ENCODE results near the gene ERG28.
"Not testable (repeated sequence)": the region's sequence is repeated elsewhere in the genome, so short reads cannot be mapped to it uniquely, and the experiment has no call there.

ERG28 gene, protein sequence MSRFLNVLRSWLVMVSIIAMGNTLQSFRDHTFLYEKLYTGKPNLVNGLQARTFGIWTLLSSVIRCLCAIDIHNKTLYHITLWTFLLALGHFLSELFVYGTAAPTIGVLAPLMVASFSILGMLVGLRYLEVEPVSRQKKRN

DNA sequence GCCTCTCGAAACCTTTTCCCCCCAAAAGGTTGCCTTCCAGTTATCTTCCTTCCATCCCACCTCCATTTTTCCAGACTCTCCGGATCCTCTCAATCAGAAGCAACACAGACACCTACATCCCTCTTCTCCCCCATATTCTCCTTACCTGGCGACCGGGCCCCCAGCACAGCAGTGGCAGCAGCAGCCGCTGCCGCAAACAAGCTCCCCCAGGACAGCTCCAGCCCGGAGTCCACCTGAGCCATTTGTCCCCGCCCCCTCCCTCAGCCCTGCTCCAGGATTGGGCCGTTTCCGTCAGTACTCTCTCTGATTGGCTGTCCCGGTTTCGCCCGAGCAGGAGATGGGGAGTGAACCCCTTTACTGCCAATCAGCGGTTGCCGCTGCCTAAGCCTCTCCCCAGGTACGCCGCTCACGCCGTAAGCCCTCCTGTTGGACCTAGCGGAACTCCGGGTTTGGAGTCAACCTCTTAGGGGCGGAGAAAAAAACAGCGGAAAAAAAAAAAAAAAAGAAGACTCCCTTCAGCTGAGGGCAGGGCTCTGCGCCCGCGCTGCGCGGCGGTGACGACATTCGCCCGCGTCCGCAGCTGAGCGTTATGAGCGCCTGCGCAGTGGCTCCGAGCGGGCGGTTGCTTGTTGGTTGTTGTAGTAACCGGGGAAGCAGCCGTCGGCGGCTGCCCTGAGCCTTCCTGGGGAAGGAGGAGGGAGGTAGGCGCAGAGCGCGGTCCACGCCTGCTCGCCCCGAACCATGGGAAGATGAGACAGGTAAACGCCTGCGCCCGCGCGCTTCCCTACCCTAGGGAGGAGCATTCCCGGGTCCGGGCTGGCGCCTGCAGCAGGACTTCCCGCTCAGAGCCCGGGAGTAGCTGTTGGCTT is at the start of gene ERG28, which contains the start of gene TTLL5:
ERG28 (minus strand) TSS at position 247 of the 869 bp plus-strand sequence. CDS start 3,374 bp downstream, outside the sequence.
TTLL5 (plus strand) TSS at position 617 of the 869 bp plus-strand sequence. CDS start 1,904 bp downstream, outside the sequence.
- peak; percentile 99 for DNase-seq

DNA sequence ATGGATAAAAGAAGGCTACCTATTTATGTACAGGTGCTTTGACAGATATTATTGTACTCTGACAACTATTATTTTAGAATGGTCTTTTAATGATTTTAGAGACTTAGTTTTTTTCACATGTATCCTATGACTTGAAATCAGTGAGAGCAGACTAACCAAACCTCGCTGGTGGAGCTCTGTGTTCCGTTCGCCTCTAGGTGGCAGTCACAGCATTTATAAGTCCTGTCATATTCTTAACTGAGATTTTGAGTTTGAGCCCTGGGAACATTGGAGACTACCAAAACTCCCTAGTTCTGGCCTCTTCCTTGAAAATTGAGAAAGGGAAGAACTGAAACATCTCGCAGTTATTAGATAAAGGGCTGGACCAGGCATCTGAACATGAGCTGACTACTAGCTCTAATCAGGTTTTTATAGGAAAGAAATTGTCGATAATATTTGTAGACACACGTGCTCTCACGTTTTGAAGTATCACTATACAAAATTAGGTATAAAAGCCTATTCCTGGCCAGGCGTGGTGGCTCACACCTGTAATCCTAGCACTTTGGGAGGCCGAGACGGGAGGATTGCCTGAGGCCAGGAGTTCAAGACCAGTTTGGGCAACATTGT is 48.6 kb upstream of the ERG28 start:
- DNase-seq: peak; percentile 86

DNA sequence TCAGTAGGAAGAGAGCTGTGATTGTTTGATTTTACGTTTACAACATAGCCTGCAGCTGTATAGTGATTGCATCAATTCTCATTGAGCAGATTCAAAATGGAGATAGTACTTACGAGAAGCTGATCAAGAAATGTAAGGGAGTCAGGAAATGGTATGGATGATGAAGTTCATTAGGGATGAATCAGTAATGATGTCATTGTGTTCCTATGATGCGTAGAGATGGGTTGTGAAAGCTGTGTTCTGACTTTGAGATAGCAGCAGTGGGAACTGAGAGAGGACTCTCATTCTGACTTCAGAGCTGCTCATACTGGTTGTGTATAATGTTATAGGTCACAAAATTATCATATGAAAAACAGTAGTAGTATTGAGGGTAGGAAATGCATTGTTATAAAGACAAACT is 44.3 kb upstream of the ERG28 start:
- DNase-seq: no peak

DNA sequence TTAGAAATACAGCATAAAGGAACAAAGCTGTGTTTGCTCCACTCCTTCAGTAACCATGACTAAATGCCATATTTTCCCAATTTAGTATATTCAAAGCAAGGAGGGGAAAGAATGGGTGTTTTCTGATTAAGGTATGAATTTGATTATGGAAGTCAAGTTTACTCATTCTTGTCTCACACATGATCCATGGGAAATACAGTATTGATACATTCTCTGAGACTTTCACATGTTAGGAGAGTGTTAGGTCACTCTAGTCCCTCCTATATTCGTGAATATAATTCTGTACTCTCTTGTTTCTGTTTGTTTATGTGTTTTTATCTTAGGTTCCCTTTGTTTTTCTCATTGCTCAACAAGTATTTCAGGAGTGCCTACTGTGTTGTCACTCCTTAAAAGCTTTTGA is 42.8 kb upstream of the ERG28 start:
- DNase-seq: no peak

DNA sequence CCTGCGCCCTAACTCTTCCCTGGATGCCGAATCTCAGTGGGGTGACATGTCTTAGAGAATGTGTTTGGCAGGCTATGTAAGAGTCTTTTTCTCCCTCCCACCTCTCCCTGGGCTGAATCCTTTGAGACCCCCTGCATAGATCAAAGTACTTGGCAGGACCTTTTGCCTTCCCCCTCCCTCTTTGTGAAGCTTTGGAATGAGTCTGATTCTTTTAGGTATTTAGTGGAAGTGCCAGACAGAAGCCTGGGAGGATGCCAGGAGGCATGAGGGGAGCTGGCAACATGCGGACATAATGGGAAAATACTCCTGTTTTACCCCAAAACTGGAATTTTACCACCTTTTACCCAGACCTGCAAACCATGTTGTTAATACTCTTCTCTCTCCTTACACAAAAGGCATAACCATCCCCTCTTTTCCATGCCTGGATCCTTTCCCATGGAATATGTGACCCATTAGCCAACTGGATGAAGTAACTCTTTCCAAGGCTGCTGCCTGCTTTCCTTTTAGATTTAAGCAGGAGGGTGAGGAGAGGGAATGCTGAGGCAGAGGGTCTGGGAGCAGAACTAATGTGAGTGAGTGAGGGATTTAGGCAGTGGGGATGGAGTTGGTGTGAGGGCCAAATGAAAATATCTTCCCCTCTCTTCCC is 42.1 kb upstream of the ERG28 start:
- DNase-seq: no peak

DNA sequence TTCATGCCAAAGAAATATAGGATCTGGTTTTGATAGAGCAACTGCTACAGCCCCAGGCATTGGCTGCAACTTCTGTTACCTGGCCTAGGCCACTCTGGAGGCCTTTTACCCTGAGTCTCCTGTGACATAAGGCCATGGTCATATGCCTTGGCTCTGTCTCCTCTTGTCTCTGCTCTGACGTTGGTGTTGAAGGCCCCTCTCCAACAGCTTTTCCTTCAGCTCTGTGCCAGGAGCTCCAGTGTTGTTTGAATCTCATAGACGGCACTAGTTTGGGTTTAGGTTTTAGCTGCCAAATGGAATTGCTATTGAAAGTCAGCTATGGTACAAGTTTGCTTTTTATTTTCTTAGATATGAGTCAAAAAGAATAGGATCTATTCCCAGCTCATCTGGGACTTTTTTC is 41.4 kb upstream of the ERG28 start:
- DNase-seq: no peak

DNA sequence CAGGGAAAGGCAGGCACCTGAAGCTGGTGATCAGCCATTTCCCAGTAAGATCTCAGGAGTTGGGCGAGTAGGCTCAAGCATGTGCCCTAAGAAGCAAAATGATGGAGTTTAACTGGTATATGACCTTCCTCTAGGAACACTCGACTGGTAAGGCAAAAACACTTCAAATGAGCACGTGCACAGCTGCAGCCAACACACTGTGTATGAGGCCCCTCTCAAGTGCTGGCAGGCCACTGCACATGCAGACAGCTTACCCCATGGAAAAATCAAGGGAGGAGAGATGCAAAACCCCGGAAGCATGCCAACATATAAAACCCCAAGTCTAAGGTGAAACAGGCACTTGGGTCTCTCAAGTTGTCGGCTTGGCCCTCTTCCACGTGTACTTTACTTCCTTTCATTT is 39.6 kb upstream of the ERG28 start:
- no peak for DNase-seq

DNA sequence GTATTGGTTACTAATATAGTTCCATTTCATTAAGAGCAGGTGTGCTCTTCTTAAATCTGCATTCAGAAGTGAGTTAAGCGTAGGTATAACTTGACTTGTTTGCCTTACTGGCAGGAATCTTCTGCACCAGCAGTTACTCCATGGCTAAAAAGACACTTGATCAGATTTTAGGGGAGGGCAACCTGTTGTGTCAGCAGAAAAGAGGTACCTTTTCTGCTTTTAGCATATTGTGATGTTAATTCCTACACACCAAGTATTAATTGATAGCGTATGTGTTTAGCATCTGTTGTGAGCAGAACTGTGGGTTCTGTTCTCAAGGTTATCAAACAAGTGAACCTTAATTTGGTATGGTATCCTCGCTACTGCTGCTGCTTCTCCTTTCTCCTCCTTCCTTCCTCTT is 38.7 kb upstream of the ERG28 start:
- no peak for DNase-seq

DNA sequence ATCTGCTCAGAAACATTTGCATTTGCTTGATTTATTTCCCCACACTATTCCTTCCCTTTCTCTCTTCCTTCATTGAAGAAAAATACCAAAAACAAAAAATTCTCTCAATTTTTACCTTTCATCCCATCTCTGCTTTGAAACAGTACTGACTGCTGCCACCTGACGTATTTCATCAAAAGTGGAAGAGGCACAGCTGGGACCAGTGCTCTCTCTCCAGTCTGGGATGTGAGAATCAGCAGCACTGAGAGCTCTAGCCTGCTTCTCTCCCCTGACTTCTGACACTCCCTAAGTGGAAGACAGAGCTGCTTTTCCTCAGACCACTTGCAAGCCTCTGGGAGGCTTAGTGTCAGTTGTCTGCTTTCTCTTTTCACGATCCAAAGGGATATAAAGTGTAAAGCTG is 37.2 kb upstream of the ERG28 start:
- no peak for DNase-seq

DNA sequence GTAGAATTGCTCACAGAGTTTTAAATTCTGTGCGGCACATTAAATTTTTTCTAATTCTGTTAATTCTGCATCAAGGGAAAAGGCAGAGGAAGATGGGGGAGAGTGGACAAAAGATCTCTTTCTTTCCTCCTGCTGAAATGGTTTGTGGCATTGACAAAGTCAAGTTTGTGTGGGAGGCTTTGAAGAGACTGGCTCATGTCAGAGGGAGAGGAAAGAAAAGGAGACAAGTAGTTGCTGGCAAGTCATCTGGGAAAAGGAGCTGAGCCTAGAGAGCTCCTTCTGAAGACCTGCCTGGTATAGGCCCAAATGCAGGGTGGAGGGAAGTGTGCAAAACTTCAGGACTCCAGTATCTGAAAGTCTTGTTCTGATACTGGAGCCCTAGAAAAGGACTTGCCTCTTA is 36.7 kb upstream of the ERG28 start:
- no peak for DNase-seq

DNA sequence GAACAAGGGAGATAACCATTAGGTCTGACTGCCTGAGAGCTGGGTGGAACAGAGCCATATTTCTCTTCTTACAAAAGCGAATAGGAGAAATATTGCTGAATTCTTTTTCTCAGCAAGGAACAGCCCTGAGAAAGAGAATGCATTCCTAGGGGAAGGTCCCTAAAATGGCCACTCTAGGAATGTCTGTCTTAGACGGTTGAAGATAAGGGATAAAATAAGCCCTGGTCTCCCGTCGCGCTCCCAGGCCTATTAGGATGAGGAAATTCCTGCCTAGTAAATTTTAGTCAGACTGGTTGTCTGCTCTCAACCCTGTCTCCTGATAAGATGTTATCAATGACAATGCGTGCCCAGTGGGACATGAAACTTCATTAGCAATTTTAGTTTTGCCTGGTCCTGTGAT is 34.3 kb upstream of the ERG28 start:
- not testable (repeated sequence) for DNase-seq

DNA sequence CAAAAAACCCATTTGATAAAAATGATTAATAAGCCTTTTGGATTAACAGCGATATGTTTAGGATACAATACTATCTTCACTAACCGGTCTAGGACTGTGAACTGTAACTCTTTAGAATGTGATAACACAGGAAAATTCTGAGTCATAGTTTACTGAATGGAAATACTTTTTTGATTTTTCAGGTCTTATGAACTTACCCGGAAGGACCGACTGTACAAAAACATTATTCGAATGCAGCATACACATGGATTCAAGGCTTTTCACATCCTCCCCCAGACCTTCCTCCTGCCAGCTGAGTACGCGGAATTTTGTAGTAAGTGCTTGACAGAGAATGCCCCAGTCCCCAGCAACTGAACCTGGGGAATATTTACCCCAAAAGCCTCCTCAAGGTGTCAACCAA is 29.3 kb upstream of the ERG28 start:
- no peak for DNase-seq

DNA sequence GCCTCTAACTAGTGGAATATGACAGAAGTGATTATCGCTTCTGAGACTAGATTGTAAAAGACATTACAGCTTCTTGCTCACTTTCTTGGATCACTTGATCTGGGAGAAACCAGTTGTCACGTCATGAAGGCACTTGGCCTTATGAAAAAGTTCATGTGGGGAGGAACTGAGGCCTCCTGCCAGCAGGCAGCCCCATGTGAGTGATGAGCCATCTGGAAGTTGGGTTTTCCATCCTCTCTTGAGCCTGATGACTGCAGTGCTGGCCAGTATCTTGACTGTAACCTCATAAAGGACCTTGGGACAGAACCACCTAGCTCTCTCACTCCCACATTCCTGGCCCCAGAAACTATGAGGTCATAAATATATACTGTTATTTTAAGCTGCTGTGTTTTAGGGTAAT is 28.3 kb upstream of the ERG28 start:
- no peak for DNase-seq

DNA sequence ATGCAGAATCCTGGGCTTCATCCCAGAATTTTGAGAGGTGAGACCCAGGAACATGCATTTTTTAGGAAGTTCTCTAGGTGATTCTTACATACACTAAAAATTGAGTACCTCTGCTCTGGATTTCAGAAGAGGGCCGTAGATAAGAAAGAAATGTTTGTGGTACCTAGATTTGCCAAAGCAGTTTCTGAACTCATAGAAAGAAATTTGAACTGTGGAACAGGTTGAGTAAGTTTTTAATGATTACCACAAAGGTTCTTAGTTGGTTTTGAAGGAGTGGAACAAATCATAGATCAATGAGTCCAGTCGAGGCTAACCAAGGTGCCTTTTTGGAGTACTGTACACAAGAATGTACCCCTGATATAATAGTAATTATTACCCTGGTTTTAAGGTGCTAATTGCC is 25.2 kb upstream of the ERG28 start:
- DNase-seq: no peak

DNA sequence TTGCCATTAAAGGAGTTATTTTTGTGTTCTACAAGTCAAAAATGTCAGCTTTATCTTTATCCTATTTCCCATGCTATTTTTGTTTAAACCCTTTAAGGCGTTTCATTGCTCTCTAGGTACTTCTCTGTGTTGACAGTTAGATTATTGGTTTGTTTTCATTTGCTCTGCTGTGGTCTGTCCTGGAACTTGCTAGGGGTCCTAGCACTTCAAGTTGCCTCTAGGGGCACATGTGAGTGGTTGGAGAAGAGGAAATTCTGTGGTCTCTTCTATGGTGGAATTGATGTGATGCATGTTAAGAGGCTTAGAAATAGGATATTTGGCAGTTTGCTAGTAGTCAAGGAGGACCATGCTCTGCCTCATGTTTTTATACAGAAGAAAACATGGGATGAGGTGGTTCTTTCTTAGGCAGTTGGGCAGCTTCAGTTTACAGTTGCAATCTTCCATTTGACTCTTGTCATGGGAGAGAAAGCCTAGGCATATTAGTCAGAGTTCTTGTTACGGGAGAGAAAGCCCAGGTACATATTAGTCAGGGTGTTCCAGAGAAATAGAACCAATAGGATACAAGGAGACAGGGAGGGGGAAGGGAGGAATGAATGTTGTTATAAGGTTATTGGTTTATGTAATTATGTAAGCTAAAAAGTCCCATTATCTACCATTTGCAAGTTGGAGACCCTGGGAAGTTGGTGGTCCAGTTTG is 14.7 kb upstream of the ERG28 start:
- no peak for DNase-seq

DNA sequence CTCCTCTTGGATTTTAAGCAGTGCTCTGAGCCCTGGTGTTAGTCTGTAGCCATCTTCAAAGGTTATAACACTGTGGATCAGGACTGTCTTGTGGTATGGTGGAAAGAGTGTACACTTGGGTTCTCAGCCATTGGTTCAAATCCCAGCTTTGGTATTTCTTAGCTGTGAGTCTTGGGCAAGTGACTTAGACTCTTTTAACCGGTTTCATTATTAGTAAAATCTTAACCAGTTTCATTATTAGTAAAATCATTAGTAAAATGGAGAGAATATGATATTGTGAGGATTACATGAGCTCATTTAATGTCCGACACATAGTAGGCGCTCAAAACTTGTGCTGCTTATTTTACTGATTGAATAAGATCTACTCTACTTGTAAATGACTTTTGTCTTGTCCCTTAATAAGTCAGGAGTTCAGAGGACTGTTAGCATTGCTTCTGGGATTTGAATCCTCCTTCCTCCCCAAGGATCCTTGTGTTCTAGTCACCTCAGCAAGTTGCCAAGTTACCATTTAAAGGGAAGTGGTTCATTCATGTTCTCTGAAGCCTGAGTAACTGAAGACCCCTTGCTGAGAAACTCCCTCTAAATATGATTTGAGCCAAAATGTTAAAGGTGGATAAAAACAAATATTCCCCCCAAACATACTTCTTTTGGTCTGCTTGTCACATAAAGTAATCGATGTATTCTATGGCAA is 12.8 kb upstream of the ERG28 start:
- DNase-seq: no peak

DNA sequence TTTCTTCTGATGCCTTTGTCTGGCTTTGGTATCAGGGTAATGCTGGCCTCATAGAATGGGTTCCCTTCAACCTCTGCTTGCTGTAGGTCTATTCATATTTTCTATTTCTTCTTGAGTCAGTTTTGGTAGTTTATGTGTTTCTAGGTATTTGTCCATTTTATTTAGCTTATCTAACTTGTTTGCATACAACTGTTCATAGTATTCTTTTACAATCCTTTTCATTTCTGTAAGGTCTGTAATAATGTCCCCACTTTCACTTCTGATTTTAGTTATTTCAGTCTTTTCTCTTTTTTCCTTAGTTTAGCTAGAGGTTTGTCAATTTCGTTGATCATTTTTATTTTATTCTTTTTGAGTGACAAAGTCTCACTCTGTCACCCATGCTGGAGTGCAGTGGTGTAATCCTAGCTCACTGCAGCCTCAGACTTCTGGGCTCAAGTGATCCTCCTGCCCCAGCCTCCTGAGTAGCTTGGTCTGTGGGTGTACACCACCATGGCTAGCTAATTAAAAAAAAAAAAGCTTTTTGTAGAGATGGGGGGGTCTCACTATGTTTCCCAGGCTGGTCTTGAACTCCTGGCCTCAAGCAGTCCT is 12.0 kb upstream of the ERG28 start:
- no peak for DNase-seq

DNA sequence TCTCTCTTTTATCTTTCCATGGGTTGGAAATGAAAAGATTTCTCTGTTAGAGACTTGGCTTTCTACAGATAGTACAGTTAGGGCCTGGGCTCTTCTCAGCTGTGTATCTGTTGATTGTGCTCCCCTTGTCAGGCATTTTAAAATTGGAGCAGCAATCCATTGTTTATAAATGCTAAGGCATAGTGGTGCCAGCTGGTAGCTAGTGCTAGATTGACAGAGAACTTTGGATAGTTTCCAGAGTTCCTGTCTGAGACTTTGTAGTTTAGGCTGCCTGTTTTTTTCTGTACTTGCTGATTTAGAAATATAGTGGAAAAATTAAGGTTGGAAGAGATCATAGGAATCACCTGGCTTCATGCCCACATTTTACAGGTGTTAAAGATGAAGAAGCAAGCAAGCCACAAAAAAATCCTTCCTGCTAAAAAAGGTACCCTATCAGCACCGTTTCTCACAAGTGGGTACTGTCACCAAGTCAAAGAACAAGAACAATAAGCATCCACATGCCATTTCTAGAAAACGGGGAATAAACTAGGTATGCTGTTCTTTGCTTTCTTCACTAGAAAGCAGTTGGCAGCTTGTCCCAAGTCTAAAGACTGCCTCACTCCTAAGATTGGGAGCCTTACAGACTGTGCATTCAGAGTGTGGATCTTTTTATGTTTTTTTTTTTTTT is 6.6 kb upstream of the ERG28 start:
- no peak for DNase-seq

DNA sequence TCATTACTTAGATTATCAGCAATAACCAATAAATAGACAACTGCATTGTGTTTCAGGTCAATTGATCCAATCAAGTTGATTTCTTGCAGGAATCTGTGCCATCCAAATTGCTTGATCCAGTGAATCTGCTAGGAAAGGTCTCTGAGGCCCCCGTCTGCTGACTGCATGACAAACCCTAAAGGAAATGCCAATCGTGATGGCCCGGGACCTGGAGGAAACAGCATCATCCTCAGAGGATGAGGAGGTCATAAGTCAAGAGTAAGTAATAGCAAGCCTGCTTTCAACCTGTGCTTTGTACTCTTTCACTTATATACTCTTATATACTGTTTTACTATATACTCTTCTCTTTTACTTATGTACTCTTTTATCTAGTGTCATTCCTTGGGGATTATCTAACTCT is 2.3 kb upstream of the ERG28 start:
- DNase-seq: no peak

DNA sequence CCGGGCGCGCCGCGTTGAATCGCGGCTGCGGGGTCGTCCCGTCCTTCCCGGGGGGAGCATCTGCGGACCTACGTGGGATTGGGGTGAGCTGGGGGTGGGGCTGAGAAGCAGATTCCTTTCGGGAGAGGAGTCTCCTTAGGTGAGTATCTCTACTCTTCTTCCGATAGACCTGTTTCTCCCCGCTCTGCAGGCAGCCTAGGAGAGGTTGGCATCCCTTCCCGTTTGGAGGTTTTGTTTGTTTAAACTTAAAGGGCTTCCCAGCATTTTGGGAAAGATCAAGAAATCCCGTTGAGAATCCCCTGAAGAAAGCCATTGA is 781 bp upstream of the ERG28 start:
- no peak for DNase-seq

DNA sequence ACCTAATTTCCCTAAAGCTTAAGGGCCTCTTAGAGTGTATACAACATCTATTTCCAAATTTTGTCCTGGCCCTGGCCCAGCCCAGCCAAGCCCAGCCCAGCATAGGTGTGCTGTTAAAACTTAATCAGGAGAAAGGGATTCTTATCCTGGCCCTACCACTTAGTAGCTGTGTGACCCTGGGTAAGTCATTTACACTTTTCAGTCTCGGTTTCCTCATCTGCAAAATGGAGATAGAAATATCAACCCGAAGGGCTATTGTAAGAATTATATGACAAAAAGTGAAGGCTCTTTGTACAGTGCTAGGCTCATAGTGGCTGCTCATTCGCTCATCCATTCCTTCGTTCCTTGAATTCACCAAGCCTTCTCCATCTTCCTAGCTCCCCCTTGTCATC is 442 bp downstream of the ERG28 start:
- DNase-seq: no peak

DNA sequence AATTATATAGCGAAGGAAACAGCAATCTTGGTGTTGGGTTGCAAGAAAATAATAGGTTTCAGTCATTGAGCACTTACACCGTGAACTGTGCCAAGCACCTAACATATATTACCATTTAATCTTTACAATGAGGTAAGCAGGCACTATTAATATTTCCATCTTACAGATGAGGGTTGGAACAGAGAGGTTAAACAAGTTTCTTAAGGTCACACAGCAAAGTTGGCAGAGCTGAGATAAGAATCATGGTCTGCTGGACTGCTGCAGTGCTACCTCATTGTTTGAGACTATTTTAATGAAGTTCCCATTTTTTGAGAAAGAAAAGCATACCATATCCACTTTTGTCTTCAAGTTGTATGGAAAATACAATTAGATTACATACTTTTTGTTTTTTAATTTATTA is 1.7 kb downstream of the ERG28 start:
- DNase-seq: no peak

Data from islet precursor cell (in vitro differentiated cells).